COLO829 (cell line): ENCODE data around the gene IL4.
"Not testable (repeated sequence)": the region's sequence is repeated elsewhere in the genome, so short reads cannot be mapped to it uniquely, and the experiment has no call there.

Experiments used
- DNase-seq: peaks from one replicate; pipeline ENCODE4 v3.0.0; 2012; ENCODE audit warnings: low spot score

IL4 gene

DNA sequence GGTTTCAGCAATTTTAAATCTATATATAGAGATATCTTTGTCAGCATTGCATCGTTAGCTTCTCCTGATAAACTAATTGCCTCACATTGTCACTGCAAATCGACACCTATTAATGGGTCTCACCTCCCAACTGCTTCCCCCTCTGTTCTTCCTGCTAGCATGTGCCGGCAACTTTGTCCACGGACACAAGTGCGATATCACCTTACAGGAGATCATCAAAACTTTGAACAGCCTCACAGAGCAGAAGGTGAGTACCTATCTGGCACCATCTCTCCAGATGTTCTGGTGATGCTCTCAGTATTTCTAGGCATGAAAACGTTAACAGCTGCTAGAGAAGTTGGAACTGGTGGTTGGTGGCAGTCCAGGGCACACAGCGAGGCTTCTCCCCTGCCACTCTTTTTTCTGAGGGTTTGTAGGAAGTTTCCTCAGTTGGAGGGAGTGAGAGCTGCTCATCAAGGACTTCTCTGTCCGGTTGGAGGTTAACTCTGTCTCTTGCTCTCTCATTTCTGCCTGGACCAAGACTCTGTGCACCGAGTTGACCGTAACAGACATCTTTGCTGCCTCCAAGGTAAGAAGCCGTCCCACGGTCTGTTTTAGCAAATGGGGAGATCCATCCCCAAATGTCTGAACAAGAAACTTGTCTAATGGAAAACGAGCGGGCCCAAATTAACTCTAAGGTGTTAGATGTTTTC is at the start of gene IL4:
Gene IL4, plus strand, starts transcription at position 51 of the 692 bp plus-strand sequence. Its CDS starts 62 bp downstream, at position 113.
- DNase-seq = no peak

DNA sequence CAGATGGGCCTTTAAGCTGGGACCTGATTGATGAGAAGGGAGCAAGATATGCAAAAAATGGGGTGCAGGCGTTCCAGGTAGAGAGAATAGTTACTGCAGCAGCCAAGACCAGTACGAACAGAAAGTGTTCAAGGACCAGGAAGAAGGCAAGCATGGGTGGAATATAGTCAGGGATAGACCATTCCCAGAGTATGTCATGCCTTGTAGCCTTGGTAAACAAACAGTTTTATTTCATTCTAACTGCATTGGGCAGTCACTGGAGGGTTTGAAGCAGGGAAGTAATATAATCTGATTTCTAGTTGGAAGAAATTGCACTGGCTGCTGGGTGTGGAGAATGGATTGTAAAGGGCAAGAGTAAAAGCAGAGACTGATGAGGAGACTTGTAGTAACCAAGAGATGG is 46.3 kb upstream of the IL4 start:
- no peak for DNase-seq

DNA sequence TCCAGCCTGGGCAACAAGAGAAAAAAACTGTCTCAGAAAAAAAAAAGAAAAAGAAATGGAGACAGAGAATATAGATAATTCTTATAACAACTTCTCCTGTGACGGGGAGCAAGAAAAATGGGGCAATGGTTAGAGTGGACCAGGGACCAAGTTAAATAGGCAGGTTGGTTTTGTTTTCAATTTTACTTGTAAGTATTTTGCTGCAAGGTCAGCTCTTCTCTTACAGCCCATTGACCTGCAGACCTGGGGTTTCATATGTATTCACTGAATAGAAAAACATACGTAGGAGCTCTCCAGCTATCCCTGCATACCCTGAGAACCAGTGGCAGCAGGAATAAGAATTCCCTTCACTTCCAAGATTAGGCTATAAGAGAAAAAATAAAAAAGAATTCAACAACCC is 45.0 kb upstream of the IL4 start:
- no peak for DNase-seq

DNA sequence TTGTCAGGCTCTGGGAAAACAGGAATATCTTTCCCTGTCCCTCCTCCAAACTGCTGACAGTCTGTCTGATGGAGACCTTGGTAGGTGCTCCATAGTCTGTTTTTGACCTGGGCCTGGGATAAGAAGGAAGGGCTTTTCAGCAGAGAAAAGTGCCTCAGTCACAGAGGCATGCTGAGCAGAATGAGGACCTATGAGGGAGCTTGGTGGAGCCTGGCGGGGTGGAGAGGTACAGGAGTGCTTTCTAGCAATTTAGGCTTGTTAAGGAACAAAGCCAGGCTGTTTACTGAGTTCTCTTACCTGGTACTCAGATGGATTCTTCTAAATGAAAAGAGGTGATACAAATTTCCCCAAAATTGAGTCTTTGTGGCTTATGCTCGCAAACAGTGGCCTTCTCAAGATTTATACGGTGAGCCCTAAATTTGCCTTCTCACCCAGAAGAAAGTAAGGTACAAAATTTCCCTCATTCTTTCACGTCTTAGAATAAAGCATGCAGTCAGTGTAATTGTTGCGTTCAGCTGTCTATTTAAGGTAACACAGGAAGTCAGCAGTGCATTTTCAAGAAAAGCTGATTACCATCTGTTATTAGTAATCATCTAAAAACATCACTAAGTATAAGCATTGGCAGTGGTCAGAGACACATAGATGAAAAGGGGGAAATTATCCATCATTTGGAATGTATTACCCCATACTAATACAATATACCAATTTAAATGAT is 44.4 kb upstream of the IL4 start:
- DNase-seq = no peak

DNA sequence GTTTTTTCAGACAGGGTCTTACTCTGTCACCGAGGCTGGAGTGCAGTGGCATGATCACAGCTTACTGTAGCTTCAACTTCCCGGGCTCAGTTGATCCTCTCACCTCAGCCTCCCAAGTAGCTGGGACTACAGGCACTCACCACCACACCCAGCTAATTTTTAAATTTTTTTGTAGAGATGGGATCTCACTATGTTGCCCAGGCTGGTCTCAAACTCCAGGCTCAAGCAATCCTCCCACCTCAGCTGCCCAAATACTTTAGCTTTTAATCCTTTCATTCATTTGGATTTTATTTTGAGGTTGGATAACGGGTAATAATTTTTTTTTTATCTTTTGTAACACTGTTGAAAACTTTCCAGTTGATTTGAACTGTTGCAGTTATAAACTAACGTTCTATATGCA is 40.2 kb upstream of the IL4 start:
- not testable (repeated sequence) for DNase-seq

DNA sequence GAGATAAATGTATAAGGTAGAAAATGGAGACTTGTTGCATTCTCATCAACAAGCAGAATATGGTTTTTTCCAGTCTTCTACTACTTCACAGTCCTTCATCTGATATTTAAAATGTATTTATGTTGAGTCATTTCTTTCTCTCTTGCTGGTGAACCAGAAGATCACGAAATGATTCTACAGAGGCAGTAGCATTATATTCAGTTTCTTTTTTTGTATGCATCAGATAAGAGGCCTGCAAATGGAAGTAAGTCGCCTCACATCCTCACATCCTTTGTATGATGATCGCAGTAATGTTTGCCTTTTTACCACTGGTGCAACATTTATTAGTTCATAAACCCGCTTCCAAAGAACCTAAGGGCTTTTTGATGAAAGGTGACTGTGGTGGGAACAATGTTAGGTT is 37.9 kb upstream of the IL4 start:
- DNase-seq = no peak

DNA sequence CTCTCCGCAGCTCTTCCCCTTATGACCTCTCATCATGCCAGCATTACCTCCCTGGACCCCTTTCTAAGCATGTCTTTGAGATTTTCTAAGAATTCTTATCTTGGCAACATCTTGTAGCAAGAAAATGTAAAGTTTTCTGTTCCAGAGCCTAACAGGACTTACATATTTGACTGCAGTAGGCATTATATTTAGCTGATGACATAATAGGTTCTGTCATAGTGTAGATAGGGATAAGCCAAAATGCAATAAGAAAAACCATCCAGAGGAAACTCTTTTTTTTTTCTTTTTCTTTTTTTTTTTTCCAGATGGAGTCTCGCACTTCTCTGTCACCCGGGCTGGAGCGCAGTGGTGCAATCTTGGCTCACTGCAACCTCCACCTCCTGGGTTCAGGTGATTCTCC is 36.5 kb upstream of the IL4 start:
- no peak for DNase-seq

DNA sequence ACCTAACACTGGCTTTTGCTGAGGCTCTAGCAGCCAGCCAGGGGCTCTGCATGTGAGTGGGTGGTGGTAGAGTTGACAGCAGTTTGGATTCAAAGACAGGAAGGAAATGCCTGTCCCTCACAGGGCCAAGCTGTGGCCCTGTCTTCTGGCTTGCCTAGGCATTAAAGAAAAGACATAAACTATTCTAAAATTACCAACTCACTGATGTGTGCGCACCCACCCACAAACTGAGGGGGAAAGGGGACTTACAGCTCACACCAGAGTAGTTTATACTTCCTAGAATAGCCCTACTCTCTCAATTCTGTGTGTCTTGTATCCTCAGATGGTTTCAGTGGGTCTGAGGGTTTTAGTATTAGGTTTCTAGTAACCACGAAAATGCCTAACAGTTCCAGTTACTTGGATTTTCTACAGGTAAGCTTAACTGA is 34.1 kb upstream of the IL4 start:
- no peak for DNase-seq

DNA sequence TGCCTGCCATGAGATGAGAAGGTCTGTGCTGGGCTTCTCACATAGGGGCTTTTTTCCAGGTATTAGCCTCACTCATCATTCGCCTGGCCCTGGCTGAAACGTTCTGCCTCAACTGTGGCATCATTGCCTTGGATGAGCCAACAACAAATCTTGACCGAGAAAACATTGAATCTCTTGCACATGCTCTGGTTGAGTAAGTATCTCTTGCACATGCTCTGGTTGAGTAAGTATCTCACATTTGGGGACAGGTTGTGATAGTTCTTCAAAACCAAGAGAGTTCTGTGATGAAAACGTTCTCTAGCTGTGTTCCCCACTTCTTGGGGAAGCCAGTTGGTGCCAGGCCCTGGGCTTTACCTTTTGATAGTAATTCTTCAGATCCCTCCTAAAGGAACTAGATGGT is 33.2 kb upstream of the IL4 start:
- DNase-seq = no peak

DNA sequence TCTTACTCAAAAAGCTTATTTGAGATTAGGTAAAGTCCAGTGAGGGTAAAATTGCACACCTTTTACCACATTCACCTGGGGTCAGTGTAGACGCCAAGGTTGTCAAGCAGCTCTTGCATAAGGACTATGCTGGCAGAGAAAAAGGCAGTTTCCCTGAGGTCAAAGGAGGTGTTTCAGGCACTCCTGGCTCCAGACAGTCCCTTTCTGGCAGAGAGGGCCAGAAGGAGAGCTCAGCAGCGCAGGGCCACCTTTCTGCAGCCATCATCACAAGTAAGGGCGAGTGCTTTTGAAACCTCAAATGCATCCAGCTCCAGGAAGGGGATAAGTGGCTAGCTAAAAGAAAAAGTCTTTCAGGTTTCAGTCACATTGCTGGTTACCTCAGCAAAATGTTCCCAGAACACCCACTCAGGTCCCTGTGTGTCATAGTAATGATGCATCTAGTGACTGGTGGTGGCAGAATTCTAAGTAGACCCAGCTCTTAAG is 32.5 kb upstream of the IL4 start:
- DNase-seq = no peak

DNA sequence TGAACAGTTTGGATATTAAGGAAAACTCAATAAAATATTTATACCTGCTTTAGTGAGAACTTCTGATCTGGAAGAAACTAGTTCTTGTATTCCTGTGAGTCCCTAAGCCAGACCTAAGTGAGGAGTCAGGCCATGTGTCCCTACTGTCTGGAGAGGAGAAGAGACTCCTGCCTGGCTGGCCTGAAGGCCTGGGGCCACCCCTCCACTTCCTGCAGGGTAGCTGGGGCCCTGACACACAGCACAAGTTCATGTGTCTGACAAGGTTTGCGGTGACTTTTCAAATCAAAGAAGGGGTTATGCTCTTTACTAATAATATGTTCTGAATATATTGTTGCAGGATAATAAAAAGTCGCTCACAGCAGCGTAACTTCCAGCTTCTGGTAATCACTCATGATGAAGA is 31.9 kb upstream of the IL4 start:
- DNase-seq = no peak

DNA sequence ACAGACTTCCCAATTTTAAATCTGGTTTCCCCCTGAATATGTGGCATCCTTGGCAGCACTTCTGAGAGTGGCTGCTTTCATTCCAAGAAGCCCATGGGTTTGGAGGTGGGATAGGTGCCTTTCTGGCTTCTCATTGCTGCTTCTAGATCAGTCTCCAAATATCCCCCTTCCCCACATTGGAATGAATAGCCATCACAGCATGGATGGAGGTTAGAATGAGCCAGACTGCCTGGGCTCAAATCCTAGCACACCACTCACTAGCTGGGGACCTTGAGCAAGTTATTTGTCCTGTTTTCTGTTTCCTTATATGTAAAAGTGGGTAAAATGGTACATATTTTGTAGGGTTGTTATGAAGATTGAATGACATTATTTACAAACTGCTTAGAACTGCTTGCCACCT is 29.6 kb upstream of the IL4 start:
- DNase-seq = no peak

DNA sequence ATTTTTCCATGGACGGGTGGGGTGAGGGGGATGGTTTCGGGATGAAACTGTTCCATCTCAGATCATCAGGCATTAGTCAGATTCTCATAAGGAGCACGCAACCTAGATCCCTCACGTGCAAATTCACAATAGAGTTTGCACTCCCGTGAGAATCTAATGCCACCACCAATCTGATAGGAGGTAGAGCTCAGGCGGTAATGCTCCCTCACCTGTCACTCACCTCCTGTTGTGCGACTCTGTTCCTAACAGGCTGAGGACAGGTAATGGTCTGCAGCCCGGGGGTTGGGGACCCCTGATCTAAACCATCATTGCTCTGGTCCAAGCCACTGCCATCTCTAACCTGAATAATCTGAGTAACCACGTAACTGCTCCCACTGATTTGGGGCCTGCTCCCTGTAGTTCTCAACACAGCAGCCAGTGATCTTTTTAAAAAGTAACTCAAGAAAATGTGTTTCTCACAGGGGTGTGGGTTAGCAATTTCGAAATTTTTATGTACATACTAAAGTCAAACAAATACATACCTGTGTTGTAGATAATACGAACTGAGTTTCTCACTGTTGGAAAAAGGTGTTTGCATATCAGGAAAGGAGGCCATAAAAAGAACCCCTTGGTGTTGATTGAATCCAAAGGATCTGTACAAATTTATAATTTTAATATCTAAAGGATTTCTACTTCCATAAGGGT is 27.1 kb upstream of the IL4 start:
- DNase-seq = no peak

DNA sequence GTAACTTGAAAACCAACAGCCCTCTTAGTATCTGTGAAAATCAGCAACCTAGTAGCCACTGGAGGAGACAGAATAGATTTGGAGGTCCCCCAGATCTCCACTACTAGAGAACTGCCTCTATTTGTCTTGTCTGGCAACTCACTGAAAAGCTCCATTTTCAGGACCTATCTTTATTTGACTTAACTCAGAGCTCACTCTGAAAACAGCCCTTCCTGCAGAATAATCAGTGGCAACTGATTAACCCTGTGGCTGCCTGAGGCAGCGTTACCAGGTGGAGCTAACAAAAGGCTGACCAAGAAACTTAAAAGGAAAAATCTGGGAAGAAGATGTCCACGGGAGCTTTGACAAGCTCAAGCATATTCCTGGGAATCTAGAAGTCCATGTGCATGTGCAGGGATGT is 26.3 kb upstream of the IL4 start:
- no peak for DNase-seq

DNA sequence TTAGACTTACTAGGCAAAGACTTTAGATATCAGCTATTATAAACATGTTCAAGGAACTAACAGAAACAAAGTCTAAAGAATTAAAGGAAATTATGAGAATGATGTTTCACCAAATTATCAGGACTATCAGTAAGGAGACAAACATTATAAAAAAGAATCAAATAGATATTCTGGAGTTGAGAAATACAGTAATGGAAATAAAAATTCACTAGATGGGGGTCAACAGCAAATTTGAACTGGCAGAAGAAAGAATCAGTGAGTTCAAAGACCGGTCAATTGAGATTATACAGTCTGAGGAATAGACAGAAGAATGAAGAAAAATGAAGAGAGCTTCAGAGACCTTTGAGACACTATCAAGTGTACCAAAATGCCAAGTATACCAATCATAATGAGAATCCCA is 25.4 kb upstream of the IL4 start:
- DNase-seq = no peak

DNA sequence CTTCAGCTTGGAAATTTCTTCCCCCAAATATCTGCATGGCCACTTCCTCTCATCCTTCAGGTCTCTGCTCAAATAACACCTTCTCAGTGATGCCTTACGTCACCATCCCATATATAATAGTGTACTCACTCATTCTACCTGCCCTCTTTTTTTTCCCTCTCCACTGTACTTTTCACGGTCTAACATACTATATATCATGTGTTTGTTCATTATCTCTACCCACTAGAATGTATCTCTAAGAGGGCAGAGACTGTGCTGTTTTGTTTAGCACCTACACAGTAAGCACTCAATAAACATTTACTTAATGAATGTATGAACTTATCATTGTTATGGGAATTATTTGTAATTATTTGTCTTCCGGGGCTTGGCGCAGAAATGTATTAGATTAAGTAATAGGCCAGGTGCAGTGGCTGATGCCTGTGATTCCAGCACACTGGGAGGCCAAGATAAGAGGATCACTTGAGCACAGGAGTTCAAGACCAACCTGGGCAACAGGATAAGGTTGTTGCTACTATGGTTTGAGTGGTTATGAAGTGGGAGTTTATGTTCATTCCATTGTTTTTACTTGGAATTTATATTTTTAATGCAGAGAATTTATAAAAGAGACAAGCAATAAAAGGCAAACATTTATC is 21.8 kb upstream of the IL4 start:
- DNase-seq = no peak

DNA sequence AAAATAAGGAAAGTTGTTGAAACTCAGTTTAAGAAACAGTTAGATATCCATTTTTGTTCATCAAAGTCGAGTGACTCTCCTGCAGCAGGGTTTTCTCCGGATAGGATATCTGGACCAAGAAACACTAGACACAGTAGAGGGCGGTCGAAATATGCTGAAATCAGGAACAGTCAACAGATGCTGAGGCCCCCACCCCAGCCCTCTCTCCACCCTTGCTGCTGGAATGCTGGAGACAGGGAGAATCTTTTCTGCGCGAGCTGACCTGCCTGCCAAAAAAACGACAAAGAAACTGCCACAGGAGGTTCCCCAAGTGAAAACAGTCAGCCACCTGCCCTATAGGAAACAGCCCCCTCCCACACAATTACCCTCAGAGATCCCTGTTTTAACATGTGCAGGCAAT is 20.1 kb upstream of the IL4 start:
- DNase-seq = no peak

DNA sequence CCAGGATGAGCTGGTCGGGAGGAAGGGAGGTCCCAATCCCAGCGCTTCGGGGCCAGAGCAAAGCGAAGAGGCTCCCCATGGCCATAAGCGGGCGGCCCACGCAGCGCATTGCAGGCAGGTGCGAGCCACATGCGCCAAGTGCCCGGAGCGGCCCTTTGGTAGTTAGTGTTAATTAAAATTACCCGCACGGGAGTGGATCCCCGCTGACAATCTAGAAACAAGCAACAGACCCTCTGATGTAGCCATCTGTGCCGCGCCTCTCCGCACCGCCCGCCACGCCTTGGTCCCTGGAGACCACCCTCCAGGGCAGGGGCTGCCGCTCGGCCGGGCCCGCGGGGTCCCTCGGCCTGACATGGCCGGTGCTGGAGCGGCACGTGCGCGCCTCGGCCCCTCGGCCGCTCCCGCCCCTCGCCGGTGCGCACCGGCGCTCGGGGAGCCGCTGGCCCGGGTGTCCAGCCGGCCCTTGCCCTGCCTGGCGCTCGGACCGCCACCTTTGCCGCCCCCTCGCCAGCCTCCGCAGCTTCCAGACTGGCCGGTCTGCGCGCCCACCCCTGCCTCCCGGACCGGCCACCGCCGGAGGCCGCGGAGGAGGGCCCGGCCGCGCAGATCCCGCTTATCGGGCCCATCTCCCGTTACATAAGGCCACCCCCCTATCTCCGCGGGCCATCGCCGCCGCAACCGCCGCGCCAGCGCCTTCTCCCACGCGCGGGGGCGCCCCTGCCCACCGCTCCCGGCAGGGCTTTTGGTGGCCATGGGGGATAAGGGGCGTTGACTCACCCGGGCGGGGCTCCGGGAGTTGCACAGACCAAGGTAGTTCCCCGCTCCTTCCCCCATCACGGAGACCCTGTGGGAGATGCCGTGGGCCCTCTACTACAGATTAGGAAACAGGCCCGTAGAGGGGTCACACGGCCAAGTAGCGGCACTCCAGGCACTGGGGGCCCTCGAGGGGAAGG is 17.7 kb upstream of the IL4 start:
- DNase-seq = no peak

DNA sequence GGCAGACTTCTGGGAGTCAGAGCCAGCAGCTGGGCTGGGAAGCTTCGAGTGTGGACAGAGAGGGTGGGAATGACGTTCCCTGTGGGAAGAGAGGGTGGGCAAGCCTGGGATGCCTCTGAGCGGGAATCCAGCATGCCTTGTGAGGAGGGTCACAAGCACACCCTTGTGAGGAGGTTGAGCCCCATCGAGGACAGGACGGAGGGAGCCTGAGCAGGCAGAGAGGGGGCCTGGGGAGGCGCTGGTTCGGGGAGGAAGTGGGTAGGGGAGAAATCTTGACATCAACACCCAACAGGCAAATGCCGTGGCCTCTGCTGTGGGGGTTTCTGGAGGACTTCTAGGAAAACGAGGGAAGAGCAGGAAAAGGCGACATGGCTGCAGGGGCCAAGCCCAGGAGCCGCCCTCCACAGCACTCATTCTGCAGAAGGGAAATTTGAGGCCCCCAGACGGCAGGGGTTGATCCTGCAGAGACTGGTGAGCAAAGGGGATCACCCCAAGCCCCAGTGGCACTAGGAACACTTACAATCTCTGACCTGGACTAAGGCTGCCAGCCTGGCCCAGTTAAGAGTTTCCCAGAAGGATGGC is 16.9 kb upstream of the IL4 start:
- DNase-seq = no peak

DNA sequence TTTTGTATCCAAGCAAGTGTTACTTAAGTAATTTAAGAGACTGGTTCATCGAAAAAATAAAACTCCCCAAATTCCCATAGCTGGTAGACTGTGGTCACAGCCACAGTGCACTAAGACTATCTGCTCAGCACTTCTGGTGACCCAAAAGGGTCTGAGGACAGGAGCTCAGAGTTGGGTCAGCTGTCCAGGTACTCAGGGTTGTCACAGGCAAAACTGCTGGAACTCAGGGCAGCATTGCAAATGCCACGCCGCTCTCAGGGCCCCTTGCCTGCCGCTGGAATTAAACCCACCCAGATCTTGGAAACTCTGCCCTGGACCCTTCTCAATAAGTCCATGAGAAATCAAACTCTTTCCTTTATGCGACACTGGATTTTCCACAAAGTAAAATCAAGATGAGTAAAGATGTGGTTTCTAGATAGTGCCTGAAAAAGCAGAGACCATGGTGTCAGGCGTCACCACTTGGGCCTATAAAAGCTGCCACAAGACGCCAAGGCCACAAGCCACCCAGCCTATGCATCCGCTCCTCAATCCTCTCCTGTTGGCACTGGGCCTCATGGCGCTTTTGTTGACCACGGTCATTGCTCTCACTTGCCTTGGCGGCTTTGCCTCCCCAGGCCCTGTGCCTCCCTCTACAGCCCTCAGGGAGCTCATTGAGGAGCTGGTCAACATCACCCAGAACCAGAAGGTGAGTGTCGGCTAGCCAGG is 16.0 kb upstream of the IL4 start, which contains the start of gene IL13:
Gene IL13, plus strand, starts transcription at position 498 of the 705 bp plus-strand sequence. Its CDS starts 14 bp downstream, at position 512.
- DNase-seq = no peak
